ENCODE results near the gene SFTPD. TPM values are rescaled to one million over a fixed set of nuclear protein-coding genes. Genes with fewer than 3 reads are reported as not detected.

SFTPD gene
- total and polyA plus RNA-seq, 8 donors: 0.31 to 12.9 (median 0.97) TPM; not detected in 4

GRCh38 chr10:79933961-79934360, 14.9 kb downstream of the SFTPD start:
- H3K36me3 ChIP-seq: peaks cover 0 to 4% (median 1%) of the 10 kb centered on the region in 4 donors
- no peak overlapping the region for H3K27ac ChIP-seq
- no peak overlapping the region for H3K4me3 ChIP-seq
- intact Hi-C loops (cut with DNase I; ENCODE audit: low total_unique reads): no loop called here
- peaks cover 0 to 8% (median 3%) of the 10 kb centered on the region in 4 donors for H3K4me1 ChIP-seq
- no peak for DNase-seq
- H3K9me3 ChIP-seq: no peaks in the 10 kb centered on the region
- 50 to 82% (median 69%) methylated on average over 3 of the region's 3 CpGs for WGBS, 5 donors
- H3K27me3 ChIP-seq: peaks cover 0 to 14% (median 13%) of the 10 kb centered on the region in 3 donors
- TF ChIP-seq CTCF (IDR thresholded peaks at IDR 0.05): no peak
- no peak for TF ChIP-seq POLR2AphosphoS5 (IDR thresholded peaks at IDR 0.05)
- TF ChIP-seq POLR2A (IDR thresholded peaks at IDR 0.05): no peak
- TF ChIP-seq EP300 (IDR thresholded peaks at IDR 0.05): no peak

GRCh38 chr10:79932841-79933379, 16.0 kb downstream of the SFTPD start:
- Histone ChIP-seq H3K27me3 (peaks cover 0 to 14% (median 13%) of the 10 kb centered on the region in 3 donors), H3K27ac (no peak overlapping the region), H3K36me3 (peaks cover 0 to 4% (median 1%) of the 10 kb centered on the region in 4 donors), H3K9me3 (no peaks in the 10 kb centered on the region), H3K4me3 (no peak overlapping the region), H3K4me1 (peaks cover 0 to 10% (median 3%) of the 10 kb centered on the region in 4 donors)
- WGBS, 5 donors: 76 to 91% (median 80%) methylated on average over 4 of the region's 4 CpGs
- intact Hi-C loops (cut with DNase I; ENCODE audit: low total_unique reads): no loop called here
- TF ChIP-seq EP300 (IDR thresholded peaks at IDR 0.05): no peak
- TF ChIP-seq POLR2A (IDR thresholded peaks at IDR 0.05): no peak
- TF ChIP-seq CTCF (IDR thresholded peaks at IDR 0.05): no peak
- TF ChIP-seq POLR2AphosphoS5 (IDR thresholded peaks at IDR 0.05): no peak
- DNase-seq: no peak

- WGBS, 5 donors: 41 to 63% (median 57%) methylated on average over 1 of the region's 1 CpG
- Histone ChIP-seq H3K4me1 (peaks cover 0 to 16% (median 3%) of the 10 kb centered on the region in 4 donors), H3K27me3 (peaks cover 0 to 14% (median 13%) of the 10 kb centered on the region in 3 donors), H3K9me3 (no peaks in the 10 kb centered on the region), H3K27ac (no peak overlapping the region), H3K36me3 (peaks cover 0 to under 1% (median 0%) of the 10 kb centered on the region in 4 donors), H3K4me3 (no peak overlapping the region)
- intact Hi-C loops (cut with DNase I; ENCODE audit: low total_unique reads): no loop called here
- TF ChIP-seq POLR2A (IDR thresholded peaks at IDR 0.05) (no peak), CTCF (IDR thresholded peaks at IDR 0.05) (no peak), POLR2AphosphoS5 (IDR thresholded peaks at IDR 0.05) (no peak), EP300 (IDR thresholded peaks at IDR 0.05) (no peak)
- no peak for DNase-seq
These were observed 16.6 kb downstream of the SFTPD start for GRCh38 chr10:79932307-79932706.

GRCh38 chr10:79930751-79931150, 18.2 kb downstream of the SFTPD start:
- H3K27ac ChIP-seq: no peak overlapping the region
- peaks cover 0 to 14% (median 13%) of the 10 kb centered on the region in 3 donors for H3K27me3 ChIP-seq
- no peaks in the 10 kb centered on the region for H3K36me3 ChIP-seq
- TF ChIP-seq CTCF (IDR thresholded peaks at IDR 0.05) (no peak), POLR2A (IDR thresholded peaks at IDR 0.05) (no peak), POLR2AphosphoS5 (IDR thresholded peaks at IDR 0.05) (no peak), EP300 (IDR thresholded peaks at IDR 0.05) (no peak)
- H3K9me3 ChIP-seq: no peaks in the 10 kb centered on the region
- no peak overlapping the region for H3K4me3 ChIP-seq
- no peak for DNase-seq
- 29 to 74% (median 60%) methylated on average over 2 of the region's 2 CpGs for WGBS, 5 donors
- H3K4me1 ChIP-seq: peaks cover 0 to 23% (median 3%) of the 10 kb centered on the region in 4 donors
- intact Hi-C loops (cut with DNase I; ENCODE audit: low total_unique reads): no loop called here
